Gastroesophageal sphincter (tissue), 4 donors: ENCODE results near the gene TEC. TPM values are rescaled to one million over a fixed set of nuclear protein-coding genes. Genes with fewer than 3 reads are reported as not detected.

Experiments used
- ATAC-seq: fragments of 150-250 bp; one replicate; pipeline ENCODE4 v1.9.1; 2016; ENCODE audit warnings: mild to moderate bottlenecking, moderate library complexity
- H3K27ac ChIP-seq, 4 donors: fragments of 200-600 bp; sonication (generic) in 3 of 4; 1 replicate in 3 of 4; 2 replicates in 1 of 4; pipeline ENCODE4 v1.5.1; 2016 to 2019
- H3K27me3 ChIP-seq: fragments of 200-600 bp; sonication (generic); one replicate; pipeline ENCODE4 v1.5.1; 2019
- H3K36me3 ChIP-seq, 2 donors: fragments of 200-600 bp; sonication (generic); one replicate each; pipeline ENCODE4 v1.5.1; 2019; ENCODE audit warnings: control low read depth in 1 of 2
- H3K4me1 ChIP-seq, 3 donors: fragments of 200-600 bp; sonication (generic); 1 replicate in 2 of 3; 2 replicates in 1 of 3; pipeline ENCODE4 v1.5.1; 2016 to 2019; ENCODE audit warnings: control low read depth in 2 of 3
- H3K4me3 ChIP-seq, 2 donors: fragments of 200-600 bp; sonication (generic); one replicate each; pipeline ENCODE4 v1.5.1; 2019; ENCODE audit warnings: mild to moderate bottlenecking in 1 of 2, moderate library complexity in 1 of 2
- H3K9me3 ChIP-seq, 3 donors: fragments of 200-600 bp; sonication (generic); one replicate each; pipeline ENCODE4 v1.5.1; 2017 to 2019; ENCODE audit warnings: control low read depth in 2 of 3
- CTCF ChIP-seq, 4 experiments: fragments of 200-600 bp in 2 of 4; fragments of 450-650 bp in 2 of 4; sonication (generic) in 1 of 4; IDR thresholded peaks; one replicate each; pipeline ENCODE4 v1.5.1; 2017 to 2019; ENCODE audit warnings: antibody characterized with exemption in 4 of 4, mild to moderate bottlenecking in 2 of 4, moderate library complexity in 2 of 4
- EP300 ChIP-seq: sonication (generic); formaldehyde crosslinking; IDR thresholded peaks from one replicate; pipeline ENCODE4 v1.6.1; 2017; ENCODE audit warnings: antibody characterized with exemption, mild to moderate bottlenecking
- POLR2A ChIP-seq, 2 donors: fragments of 450-650 bp; IDR thresholded peaks; one replicate each; pipeline ENCODE4 v1.6.1; 2017; ENCODE audit warnings: antibody characterized with exemption in 2 of 2, mild to moderate bottlenecking in 2 of 2, moderate library complexity in 1 of 2
- POLR2AphosphoS5 ChIP-seq: sonication (generic); formaldehyde crosslinking; IDR thresholded peaks from one replicate; pipeline ENCODE4 v1.6.1; 2017; ENCODE audit warnings: antibody characterized with exemption
- WGBS, 2 donors: methylation state at CpG; one replicate each; pipeline ENCODE4 v1.1.5; 2018; ENCODE audit warnings: low coverage in 1 of 2; 5-methylcytosine and 5-hydroxymethylcytosine counted together
- total RNA-seq, 4 donors: library from RNA; depleted of rRNA; stranded (reverse); fragments of >200 nt; gene quantifications; one replicate each; pipeline ENCODE4 v1.1.0, GENCODE V29; 2016

The TEC gene
- total RNA-seq, 4 donors from 2014 or later = 1.9 to 6.5 (median 3.1) TPM

GRCh38 chr4:48134081-48134480, 135.6 kb downstream of the TEC start, which contains the start of gene TXK:
TXK (minus strand) TSS chr4:48134250; CDS start chr4:48134170, 80 bp downstream.
- Histone ChIP-seq H3K9me3 (no peaks in the 10 kb centered on the region), H3K36me3 (peaks cover 0 to 37% of the 10 kb centered on the region in 2 donors), H3K4me1 (no peaks in the 10 kb centered on the region), H3K27ac (no peak within 1 kb of the TSS), H3K4me3 (no peak within 1 kb of the TSS), H3K27me3 (no peaks in the 10 kb centered on the region)
- ATAC-seq = no peak
- WGBS, 2 donors = 85 to 100% methylated on average over 3 to 5 of the region's 5 CpGs
- TF ChIP-seq POLR2A (IDR thresholded peaks at IDR 0.05) (no peak), POLR2AphosphoS5 (no peak), EP300 (no peak), CTCF (IDR thresholded peaks at IDR 0.05) (no peak)

GRCh38 chr4:48133669-48134068, 136.0 kb downstream of the TEC start:
- Histone ChIP-seq H3K4me3 (no peak overlapping the region), H3K36me3 (peaks cover 0 to 36% of the 10 kb centered on the region in 2 donors), H3K9me3 (no peaks in the 10 kb centered on the region), H3K27ac (no peak overlapping the region), H3K4me1 (peaks cover 0 to 1% (median 0%) of the 10 kb centered on the region in 3 donors), H3K27me3 (no peaks in the 10 kb centered on the region)
- TF ChIP-seq POLR2A (IDR thresholded peaks at IDR 0.05) (no peak), EP300 (no peak), POLR2AphosphoS5 (no peak), CTCF (IDR thresholded peaks at IDR 0.05) (no peak)
- no peak for ATAC-seq

- H3K27me3 ChIP-seq = no peaks in the 10 kb centered on the region
- H3K4me3 ChIP-seq = no peak overlapping the region
- no peak overlapping the region for H3K27ac ChIP-seq
- no peak for ATAC-seq
- peaks cover 0 to 16% of the 10 kb centered on the region in 2 donors for H3K36me3 ChIP-seq
- no peaks in the 10 kb centered on the region for H3K9me3 ChIP-seq
- WGBS, 2 donors = 67 to 93% methylated on average over 4 of the region's 4 CpGs
- H3K4me1 ChIP-seq = peaks cover 0 to 13% (median 0%) of the 10 kb centered on the region in 3 donors
- TF ChIP-seq CTCF (IDR thresholded peaks at IDR 0.05) = no peak
- no peak for TF ChIP-seq POLR2AphosphoS5
- TF ChIP-seq POLR2A (IDR thresholded peaks at IDR 0.05) = no peak
- TF ChIP-seq EP300 = no peak
Measured at GRCh38 chr4:48131736-48132135, 137.9 kb downstream of the TEC start.

GRCh38 chr4:48130100-48130499, 139.5 kb downstream of the TEC start:
- WGBS, 2 donors = 92 to 95% methylated on average over 3 to 5 of the region's 7 CpGs
- Histone ChIP-seq H3K4me3 (no peak overlapping the region), H3K36me3 (peaks cover 0 to 1% of the 10 kb centered on the region in 2 donors), H3K27ac (no peak overlapping the region), H3K4me1 (peaks cover 0 to 13% (median 0%) of the 10 kb centered on the region in 3 donors), H3K27me3 (no peaks in the 10 kb centered on the region), H3K9me3 (no peaks in the 10 kb centered on the region)
- TF ChIP-seq CTCF (IDR thresholded peaks at IDR 0.05) (no peak), EP300 (no peak), POLR2AphosphoS5 (no peak), POLR2A (IDR thresholded peaks at IDR 0.05) (no peak)
- no peak for ATAC-seq

- Histone ChIP-seq H3K27ac (no peak overlapping the region), H3K36me3 (no peaks in the 10 kb centered on the region)
- no peak for ATAC-seq
Measured at GRCh38 chr4:48129307-48130014, 140.2 kb downstream of the TEC start.

More at GRCh38 chr4:48129307-48130014, 140.2 kb downstream of the TEC start:
- Histone ChIP-seq H3K9me3 (no peaks in the 10 kb centered on the region), H3K4me1 (peaks cover 0 to 13% (median 0%) of the 10 kb centered on the region in 3 donors), H3K27me3 (no peaks in the 10 kb centered on the region), H3K4me3 (no peak overlapping the region)
- TF ChIP-seq CTCF (IDR thresholded peaks at IDR 0.05) (no peak), POLR2AphosphoS5 (no peak), EP300 (no peak), POLR2A (IDR thresholded peaks at IDR 0.05) (no peak)
- 30 to 46% methylated on average over 4 to 8 of the region's 9 CpGs for WGBS, 2 donors
